KMS-11 (cell line): ENCODE measurements around the gene RPUSD3.

Experiments used
- H2AFZ ChIP-seq: fragments of 200-600 bp; sonication (generic); 2 replicates; pipeline ENCODE4 v1.6.1; 2016; ENCODE audit warnings: antibody characterized with exemption, mixed run types, low read depth
- H3K27ac ChIP-seq: fragments of 200-600 bp; sonication (generic); 2 replicates; pipeline ENCODE4 v1.6.1; 2016; ENCODE audit warnings: mild to moderate bottlenecking, mixed run types
- H3K27me3 ChIP-seq: fragments of 200-600 bp; sonication (generic); 2 replicates; pipeline ENCODE4 v1.6.1; 2017; ENCODE audit warnings: mild to moderate bottlenecking, low read depth, mixed run types, moderate library complexity; ENCODE audit not compliant: insufficient read depth
- H3K36me3 ChIP-seq: fragments of 200-600 bp; sonication (generic); 2 replicates; pipeline ENCODE4 v1.6.1; 2017; ENCODE audit warnings: mild to moderate bottlenecking, mixed run types; ENCODE audit not compliant: insufficient read depth
- H3K4me1 ChIP-seq: fragments of 200-600 bp; sonication (generic); 2 replicates; pipeline ENCODE4 v1.6.1; 2016; ENCODE audit warnings: mild to moderate bottlenecking, low read depth, mixed run types; ENCODE audit not compliant: poor library complexity, severe bottlenecking
- H3K4me2 ChIP-seq: fragments of 200-600 bp; sonication (generic); 2 replicates; pipeline ENCODE4 v1.7.0; 2016; ENCODE audit warnings: mild to moderate bottlenecking, mixed run types
- H3K4me3 ChIP-seq: fragments of 200-600 bp; sonication (generic); IDR thresholded peaks from 2 replicates; pipeline ENCODE4 v1.6.1; 2017; ENCODE audit warnings: low read depth, low read length, mixed read lengths; ENCODE audit not compliant: insufficient read depth
- H3K79me2 ChIP-seq: fragments of 200-600 bp; sonication (generic); 2 replicates; pipeline ENCODE4 v1.6.1; 2016; ENCODE audit warnings: low read depth, mixed run types; ENCODE audit not compliant: insufficient read depth
- H3K9ac ChIP-seq: fragments of 200-600 bp; sonication (generic); 2 replicates; pipeline ENCODE4 v1.6.1; 2016; ENCODE audit warnings: mild to moderate bottlenecking, mixed run types
- H4K20me1 ChIP-seq: fragments of 200-600 bp; sonication (generic); 2 replicates; pipeline ENCODE4 v1.6.1; 2016; ENCODE audit warnings: mild to moderate bottlenecking, mixed run types; ENCODE audit not compliant: insufficient read depth
- CTCF ChIP-seq: fragments of 200-600 bp; sonication (generic); conservative IDR thresholded peaks from 2 replicates; pipeline ENCODE4 v1.6.1; 2017; ENCODE audit warnings: low read depth, mild to moderate bottlenecking, antibody characterized with exemption, low read length, moderate library complexity, mixed read lengths

Gene RPUSD3

GRCh38 chr3:9809615-9810432 lies 34.0 kb downstream of the RPUSD3 start, which contains the start of gene TTLL3:
Gene TTLL3, plus strand, starts transcription at chr3:9810262. Its CDS starts 400 bp downstream, at chr3:9810662.
- peak within 1 kb of the TSS; percentile 27 for H3K4me3 ChIP-seq
- no peak for TF ChIP-seq CTCF
- no peaks in the 10 kb centered on the region for H4K20me1 ChIP-seq
- H3K36me3 ChIP-seq: no peaks in the 10 kb centered on the region
- peak within 1 kb of the TSS; percentile 47 for H2AFZ ChIP-seq
- peak within 1 kb of the TSS; percentile 51; the same call in 1 of the 2 replicates for H3K9ac ChIP-seq
- peak within 1 kb of the TSS; percentile 39; the same call in 1 of the 2 replicates for H3K27ac ChIP-seq
- no peaks in the 10 kb centered on the region for H3K79me2 ChIP-seq
- peak within 1 kb of the TSS; percentile 68 for H3K4me2 ChIP-seq
- H3K4me1 ChIP-seq: peaks cover 11% of the 10 kb centered on the region
- no peaks in the 10 kb centered on the region for H3K27me3 ChIP-seq

GRCh38 chr3:9809239-9809614 lies 34.6 kb downstream of the RPUSD3 start:
- no peak for TF ChIP-seq CTCF
- H3K4me2 ChIP-seq: peak overlapping the region; percentile 68; the same call in 1 of the 2 replicates
- H3K36me3 ChIP-seq: no peaks in the 10 kb centered on the region
- peaks cover 11% of the 10 kb centered on the region for H3K4me1 ChIP-seq
- H3K27ac ChIP-seq: peak overlapping the region; percentile 39; the same call in 1 of the 2 replicates
- peak overlapping the region; percentile 51; the same call in 1 of the 2 replicates for H3K9ac ChIP-seq
- no peaks in the 10 kb centered on the region for H3K79me2 ChIP-seq
- H4K20me1 ChIP-seq: no peaks in the 10 kb centered on the region
- peak overlapping the region; percentile 47; the same call in 1 of the 2 replicates for H2AFZ ChIP-seq
- peak overlapping the region; percentile 27 for H3K4me3 ChIP-seq
- H3K27me3 ChIP-seq: no peaks in the 10 kb centered on the region

DNA sequence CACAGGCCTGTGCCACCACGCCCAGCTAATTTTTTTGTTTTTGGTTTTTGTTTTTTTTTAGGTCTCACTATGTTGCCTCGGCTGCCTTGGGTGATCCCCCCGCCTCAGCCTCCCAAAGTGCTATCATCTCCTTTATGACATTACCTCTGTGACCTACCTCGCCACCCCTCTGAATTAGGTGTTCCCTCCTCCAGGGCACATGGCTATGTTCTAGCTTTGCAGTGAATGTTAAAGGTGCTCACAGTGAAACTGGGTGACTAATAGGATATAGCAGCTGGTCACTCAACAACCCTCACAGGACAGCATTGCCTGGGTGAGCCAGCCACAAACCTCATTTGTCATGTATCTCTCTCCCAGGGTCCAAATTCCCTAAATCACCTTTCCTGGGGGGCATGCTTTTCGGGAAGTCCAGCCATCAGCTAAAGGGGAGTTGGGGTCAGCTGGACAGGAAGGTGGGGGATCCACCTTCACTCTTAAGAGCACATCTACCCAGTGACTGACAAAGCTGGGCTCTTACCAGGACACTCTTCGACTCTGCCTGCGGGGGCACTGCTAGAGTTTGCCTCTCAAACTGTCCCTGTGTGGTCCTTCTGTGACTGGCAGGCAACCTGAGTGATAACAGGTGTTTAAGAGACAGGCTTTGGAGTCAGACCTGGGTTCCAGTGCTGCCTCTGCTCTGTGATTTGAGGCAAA lies 35.3 kb downstream of the RPUSD3 start:
- H3K27me3 ChIP-seq: no peaks in the 10 kb centered on the region
- peak overlapping the region; percentile 39; the same call in 1 of the 2 replicates for H3K27ac ChIP-seq
- H4K20me1 ChIP-seq: no peaks in the 10 kb centered on the region

DNA sequence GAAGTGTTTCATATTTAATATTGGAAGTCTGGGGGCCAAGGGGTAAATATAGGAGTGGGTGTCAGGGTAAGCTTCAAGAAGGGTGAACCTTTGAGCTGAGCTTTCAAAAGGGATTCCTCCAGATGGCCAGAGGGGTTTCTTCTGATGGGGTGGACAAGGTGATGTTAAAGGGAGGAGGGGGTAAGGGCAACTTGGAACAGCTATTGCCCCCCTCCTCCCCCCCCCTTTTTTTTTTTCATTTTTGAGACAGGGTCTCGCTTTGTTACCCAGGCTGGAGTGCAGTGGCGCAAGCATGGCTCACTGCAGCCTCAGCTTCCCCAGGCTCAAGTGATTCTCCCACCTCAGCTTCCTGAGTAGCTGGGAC lies 35.8 kb downstream of the RPUSD3 start:
- no peak for TF ChIP-seq CTCF
- H3K27me3 ChIP-seq: no peaks in the 10 kb centered on the region
- no peak overlapping the region for H3K9ac ChIP-seq
- H2AFZ ChIP-seq: no peak overlapping the region
- no peak overlapping the region for H3K4me3 ChIP-seq
- H3K4me1 ChIP-seq: peaks cover 11% of the 10 kb centered on the region
- no peaks in the 10 kb centered on the region for H3K79me2 ChIP-seq
- no peak overlapping the region for H3K27ac ChIP-seq
- no peak overlapping the region for H3K4me2 ChIP-seq
- no peaks in the 10 kb centered on the region for H3K36me3 ChIP-seq
- H4K20me1 ChIP-seq: no peaks in the 10 kb centered on the region

More for the DNA sequence above, 35.3 kb downstream of the RPUSD3 start:
- Histone ChIP-seq H3K4me3 (no peak overlapping the region), H3K36me3 (no peaks in the 10 kb centered on the region), H3K9ac (no peak overlapping the region), H3K4me1 (peaks cover 11% of the 10 kb centered on the region), H3K79me2 (no peaks in the 10 kb centered on the region), H3K4me2 (no peak overlapping the region), H2AFZ (no peak overlapping the region)
- TF ChIP-seq CTCF: no peak
